Activated effector memory CD4-positive, alpha-beta T cell treated with anti-CD3 and anti-CD28 coated beads, Interleukin-2, amount 50 U/mL, for 16 hours (primary cell): ENCODE results near the gene KCNS3.
"Not testable (repeated sequence)": the region's sequence is repeated elsewhere in the genome, so short reads cannot be mapped to it uniquely, and the experiment has no call there.

ENCODE experiments used
- DNase-seq: peaks from one replicate; pipeline ENCODE4 v3.0.0-alpha.2; 2020

Gene KCNS3

DNA sequence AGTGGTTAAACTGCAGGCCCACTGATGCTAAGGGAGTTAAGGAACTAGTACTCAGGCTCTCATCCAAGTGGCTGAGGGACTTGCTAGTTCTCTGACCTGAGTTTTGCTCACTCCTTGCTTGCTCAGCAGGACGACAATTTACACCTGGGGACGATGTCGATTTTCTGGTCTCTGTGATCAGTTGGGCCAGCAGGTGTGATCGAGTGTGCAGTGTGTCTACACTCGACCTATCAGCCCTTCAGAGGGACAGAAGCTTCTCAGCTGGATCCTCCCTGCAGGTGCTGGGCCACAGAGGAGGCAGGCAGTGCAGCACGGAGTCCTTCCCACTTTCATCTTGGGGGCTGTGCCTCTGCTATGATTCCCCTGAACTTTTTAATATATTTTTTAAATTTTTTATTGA lies 71.5 kb downstream of the KCNS3 start:
- DNase-seq = no peak

DNA sequence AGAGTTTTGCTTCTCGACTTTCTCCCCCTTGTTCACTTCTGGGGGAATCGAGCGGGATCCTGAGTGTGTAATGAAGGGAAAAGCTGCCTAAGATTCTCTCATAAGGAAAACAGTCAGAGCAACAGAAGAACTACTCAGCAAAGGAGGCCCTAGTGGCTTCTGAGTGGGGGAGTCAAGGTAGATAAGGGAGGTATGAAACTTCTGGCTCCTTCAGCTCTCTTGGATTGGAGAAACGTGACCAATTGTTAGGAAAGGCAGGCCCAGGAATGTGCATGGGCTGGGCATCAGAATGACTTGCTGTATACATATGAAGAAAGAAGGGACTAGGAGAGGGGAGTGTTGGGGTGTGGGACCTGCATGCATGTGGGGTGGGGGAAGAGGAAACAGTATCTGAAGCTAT lies 73.1 kb downstream of the KCNS3 start:
- no peak for DNase-seq

DNA sequence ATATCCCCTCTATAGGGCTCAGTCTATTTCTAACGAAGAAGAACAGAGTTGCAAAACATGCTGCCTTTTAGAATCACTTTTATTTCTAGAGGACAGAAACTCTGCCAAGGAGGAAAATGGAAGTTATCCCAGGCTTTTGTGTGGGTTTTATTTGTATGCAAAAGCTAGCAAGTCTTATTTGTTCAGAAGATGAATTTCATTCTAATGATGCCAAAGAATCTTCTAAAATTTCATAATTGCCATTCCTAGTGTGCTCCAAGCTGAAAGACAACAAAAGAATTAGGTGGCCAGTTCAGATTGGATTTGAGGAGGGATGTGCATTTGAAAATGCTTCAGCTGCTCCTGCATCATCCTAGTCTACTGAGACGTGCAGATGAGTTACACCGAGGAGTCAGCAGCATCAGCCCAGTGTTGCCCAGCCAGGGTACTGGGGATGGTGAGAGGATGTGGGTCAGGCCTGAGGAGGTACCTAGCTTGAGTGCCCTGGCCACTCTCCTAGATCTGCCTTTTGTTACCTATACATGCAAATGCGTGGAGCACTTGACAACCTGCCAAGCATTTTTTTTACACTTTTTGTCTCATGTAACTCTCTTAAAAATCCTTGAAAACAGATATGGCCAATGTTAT lies 80.1 kb downstream of the KCNS3 start:
- no peak for DNase-seq

DNA sequence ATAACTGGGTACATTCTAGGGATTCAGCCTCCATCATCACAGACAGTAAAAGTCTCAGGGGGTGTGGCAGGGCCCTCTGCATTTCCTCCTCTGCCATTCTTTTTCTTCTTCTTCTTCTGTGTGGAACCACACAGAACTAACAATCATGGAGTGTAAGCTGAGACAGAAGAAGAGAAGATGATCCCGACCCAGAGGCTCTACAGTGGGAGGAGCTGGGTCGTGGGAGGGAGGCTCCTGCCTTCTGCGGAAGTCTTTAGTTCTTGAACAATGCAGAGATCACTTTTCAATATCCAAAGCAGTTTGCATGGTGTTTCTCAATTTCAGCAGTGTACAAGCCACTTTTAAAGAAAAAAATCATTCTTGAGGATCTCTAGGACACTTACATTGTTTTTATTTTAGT lies 80.9 kb downstream of the KCNS3 start:
- no peak for DNase-seq

DNA sequence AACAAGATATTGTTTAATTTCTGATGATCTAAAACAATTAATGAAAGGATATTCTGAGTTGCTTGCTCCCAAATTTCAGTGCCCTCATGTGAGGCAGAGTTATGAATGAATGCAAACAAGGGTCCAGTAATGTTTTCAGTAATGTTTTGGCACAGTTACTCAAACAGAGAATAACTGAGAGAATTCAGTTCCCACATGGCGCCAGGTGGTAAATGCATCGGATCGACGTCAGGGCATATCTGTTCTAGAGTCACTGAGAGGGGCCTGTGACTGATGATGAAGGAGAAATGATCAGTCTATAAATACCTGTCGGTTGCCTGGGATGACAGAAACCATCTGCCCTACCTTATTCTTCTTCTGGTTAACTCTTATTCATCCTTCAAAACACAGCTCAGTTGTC lies 81.4 kb downstream of the KCNS3 start:
- DNase-seq = no peak

DNA sequence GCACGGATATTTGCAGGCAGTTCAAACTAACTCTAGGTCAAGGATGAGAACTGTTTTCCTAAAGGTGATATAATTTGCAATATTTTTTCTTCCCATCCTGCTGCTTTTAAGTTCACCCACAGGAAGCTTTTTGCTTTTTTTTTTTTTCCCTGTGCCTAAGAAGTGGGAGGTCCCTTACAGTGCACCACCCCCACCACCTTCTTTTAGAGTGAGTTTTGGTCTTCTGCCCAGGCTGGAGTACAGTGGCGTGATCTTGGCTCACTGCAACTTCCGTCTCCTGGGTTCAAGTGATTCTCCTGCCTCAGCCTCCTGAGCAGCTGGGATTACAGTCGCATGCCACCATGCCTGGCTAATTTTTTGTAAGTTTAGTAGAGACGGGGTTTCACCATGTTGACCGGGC lies 82.5 kb downstream of the KCNS3 start:
- no peak for DNase-seq

DNA sequence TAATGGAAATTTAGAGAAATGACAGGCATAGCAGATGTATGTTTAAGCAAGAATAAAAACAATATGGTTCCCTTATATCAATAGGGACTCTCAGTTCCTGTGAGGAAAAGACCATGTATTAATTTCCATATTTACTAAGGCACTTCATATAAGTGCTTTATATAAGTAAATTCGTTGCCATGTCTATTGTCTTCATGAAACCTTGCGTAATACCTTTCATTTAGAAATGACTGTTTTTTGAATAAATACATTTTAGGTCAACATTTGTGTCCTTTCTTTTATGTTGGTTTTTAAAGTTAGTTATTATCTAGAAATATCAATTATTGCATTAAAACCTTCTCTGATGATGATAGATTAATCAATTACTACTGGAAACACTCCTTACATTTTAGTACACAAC lies 83.3 kb downstream of the KCNS3 start:
- DNase-seq = no peak

GRCh38 chr2:17962876-17963275 lies 84.4 kb downstream of the KCNS3 start:
- DNase-seq = no peak

- DNase-seq = not testable (repeated sequence)
Measured at GRCh38 chr2:17963571-17963970, 85.1 kb downstream of the KCNS3 start.

DNA sequence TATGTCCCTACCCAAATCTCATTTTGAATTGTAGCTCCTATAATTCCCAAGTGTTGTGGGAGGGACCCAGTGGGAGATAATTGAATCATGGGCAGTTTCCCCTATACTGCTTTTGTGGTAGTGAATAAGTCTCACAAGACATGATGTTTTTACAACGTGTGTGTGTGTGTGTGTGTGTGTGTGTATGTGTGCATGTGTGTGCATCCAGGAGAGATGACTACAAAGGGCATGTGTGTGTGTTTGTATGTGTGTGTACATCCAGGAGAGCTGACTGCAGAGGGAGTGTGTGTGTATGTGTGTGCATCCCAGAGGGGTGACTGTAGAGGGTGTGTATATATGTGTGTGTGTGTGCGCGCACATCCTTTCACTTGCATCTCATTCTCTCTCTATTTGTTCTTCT lies 86.7 kb downstream of the KCNS3 start:
- no peak for DNase-seq

DNA sequence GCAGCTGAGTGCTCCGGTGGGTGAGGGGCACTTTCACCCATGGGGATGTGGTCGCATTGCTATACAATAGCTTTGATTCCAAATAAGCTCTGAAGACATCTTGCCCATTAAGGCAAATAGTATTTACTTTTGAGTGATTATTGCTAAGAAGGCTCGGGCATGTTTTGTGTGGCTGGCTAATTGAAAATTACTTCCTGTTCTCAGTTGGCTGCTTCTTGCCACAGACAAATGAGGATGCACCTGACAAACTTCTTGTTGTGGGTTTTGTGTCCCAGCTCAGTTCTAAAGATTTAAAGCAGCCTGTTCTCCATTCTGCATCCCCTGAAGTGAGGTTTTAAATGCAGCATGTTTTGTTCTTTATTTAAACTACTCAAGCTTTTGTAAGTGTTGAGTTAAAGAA lies 88.3 kb downstream of the KCNS3 start:
- DNase-seq = no peak

DNA sequence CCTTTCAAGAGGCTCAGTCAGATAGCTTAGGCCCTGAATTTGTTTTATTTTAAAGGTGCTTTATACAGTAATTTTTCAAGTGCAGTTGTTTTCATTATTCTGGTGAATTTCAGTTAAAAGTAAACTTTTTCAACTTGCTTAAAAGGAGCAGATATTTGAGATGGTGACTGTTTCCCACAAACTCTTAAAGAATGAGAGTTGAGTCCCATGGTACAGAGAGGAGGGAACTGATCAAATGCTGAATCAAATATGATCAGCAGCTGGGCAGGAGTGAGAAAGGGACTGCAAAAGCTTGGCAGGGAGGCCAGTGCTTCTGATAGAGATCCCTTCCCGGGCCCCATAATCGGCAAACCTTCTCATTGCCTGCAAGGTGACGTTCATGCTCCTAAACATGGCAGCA lies 91.2 kb downstream of the KCNS3 start:
- DNase-seq = no peak

GRCh38 chr2:17971531-17972125 lies 93.2 kb downstream of the KCNS3 start:
- DNase-seq = no peak

DNA sequence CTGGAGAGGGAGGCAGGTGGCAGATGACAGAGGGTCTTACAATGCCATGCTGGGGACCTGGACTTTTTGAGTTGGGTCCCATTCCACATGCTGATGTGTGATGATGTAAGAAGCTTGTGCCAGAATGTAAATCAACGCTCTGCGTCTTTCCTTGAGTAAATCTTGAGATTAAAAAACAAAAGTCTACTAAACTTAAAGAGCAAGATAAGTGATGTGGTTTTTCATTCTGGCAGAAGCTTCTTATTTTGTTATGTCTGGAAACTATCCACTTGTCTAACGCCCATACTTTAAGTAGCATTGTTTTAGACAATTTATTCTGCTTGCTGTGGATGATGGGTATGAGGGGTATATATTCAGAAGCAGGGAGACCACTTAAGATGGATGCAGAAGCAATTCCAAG lies 94.5 kb downstream of the KCNS3 start:
- no peak for DNase-seq

DNA sequence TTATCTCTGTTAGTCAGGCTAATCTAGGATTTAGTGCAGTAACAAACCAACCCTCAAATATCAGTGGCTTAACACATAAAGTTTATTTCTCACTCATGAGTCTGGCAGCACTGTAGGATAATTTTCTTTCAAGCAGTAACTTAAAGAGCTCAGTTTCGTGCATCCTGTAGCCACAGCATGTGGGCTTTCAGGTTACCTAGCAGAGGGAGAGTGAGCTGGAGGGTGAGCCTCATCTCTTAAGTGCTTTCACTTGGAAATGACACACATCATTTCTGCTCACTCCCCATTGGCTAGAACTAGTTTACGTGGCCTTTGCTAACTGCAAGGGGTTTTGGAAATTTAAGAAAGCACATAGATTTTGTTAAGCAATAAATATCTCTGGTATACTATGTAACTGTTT lies 96.9 kb downstream of the KCNS3 start:
- no peak for DNase-seq

DNA sequence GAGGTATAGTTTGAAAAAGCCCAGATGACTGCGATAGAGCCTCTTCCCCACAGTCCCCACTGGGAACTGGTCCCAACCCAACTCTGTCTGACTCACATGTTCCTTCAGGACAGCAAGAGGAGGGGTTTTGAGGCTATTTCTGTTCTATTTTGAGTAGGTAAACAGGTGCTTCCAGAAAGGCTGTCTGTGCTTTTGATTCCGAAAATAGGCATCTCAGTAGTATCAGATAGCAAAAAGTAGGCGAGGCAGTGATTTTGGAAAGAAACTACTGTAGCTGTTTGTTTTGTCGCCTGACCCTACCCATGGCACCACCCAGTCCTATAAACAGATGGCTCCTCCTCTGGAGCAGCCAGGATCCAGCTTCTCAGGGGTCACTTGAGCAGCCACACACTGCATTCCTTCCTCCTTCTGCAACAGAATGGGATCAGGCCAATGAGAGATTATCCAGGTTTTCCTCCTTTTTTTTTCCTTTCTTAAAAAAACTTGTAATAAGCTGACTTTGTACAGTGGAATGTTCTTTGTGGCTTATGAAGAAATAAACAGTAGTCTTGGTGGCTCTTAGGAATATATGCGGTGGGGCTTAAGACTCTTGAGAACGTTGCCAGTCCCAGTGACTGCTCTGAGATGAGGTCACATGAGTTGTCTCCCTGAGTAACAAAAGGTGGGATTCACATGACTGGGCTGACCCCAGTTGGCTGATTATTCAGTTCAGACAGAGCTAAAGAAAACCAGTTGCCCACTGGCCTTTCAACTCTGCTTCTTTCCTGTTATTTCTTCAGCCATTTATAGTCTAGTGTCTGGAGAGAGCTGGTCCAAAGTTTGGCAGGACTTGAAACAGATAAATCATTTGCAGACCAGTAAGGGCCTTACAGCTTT lies 98.6 kb downstream of the KCNS3 start:
- DNase-seq = no peak

GRCh38 chr2:17979707-17980106 lies 101.2 kb downstream of the KCNS3 start:
- DNase-seq = no peak

GRCh38 chr2:17981936-17982335 lies 103.5 kb downstream of the KCNS3 start:
- DNase-seq = no peak
